ENCODE data around the gene REG4.

REG4 gene

GRCh38 chr1:119747451-119747850 is 63.8 kb downstream of the REG4 start:
- TF ChIP-seq CTCF (conservative IDR thresholded peaks at IDR 0.05) (no peak), ZFX (IDR thresholded peaks at IDR 0.05) (no peak)
- H3K27ac ChIP-seq: no peak overlapping the region

- TF ChIP-seq CTCF (conservative IDR thresholded peaks at IDR 0.05): no peak
- TF ChIP-seq ZFX (IDR thresholded peaks at IDR 0.05): no peak
Observed at GRCh38 chr1:119745034-119745433, 66.2 kb downstream of the REG4 start.

GRCh38 chr1:119744598-119744942 is 66.7 kb downstream of the REG4 start:
- no peak for TF ChIP-seq CTCF (conservative IDR thresholded peaks at IDR 0.05)
- TF ChIP-seq ZFX (IDR thresholded peaks at IDR 0.05): no peak

More at GRCh38 chr1:119745034-119745433, 66.2 kb downstream of the REG4 start:
- no peak overlapping the region for H3K27ac ChIP-seq

More at GRCh38 chr1:119744598-119744942, 66.7 kb downstream of the REG4 start:
- no peak overlapping the region for H3K27ac ChIP-seq
